H1 (cell line): ENCODE measurements around the gene CCDC178. TPM values are rescaled to one million over a fixed set of nuclear protein-coding genes. Genes with fewer than 3 reads are reported as not detected.

Experiments used
- CTCF ChIA-PET: fragments of 300-600 bp; sonication (Branson Sonifier 250); formaldehyde crosslinking; loops from one replicate; lab custom pipeline; 2021; ENCODE audit not compliant: partially characterized antibody; lab: Charles Lee
- POLR2A ChIA-PET: fragments of 300-600 bp; sonication (Branson Sonifier 250); formaldehyde crosslinking; loops from one replicate; lab custom pipeline; 2021; ENCODE audit warnings: inconsistent platforms; ENCODE audit not compliant: partially characterized antibody; lab: Charles Lee
- DNase-seq, 2 experiments: peaks; one replicate each; pipeline versions ENCODE4 v3.0.0 to v3.0.0-alpha.2; 2010 to 2022; ENCODE audit warnings: low spot score in 2 of 2, low read depth in 1 of 2, mixed read lengths in 1 of 2
- FAIRE-seq: peaks from 2 replicates; lab custom pipeline; 2011; peaks lifted over from hg19 to GRCh38; lab: Jason Lieb, UNC
- H2AFZ ChIP-seq: 2 replicates; pipeline ENCODE4 v1.8.1; 2012; ENCODE audit warnings: low read length, inconsistent platforms
- H2AK5ac ChIP-seq: 2 replicates; pipeline ENCODE4 v1.6.1; 2013; ENCODE audit warnings: low read depth, low read length
- H2BK120ac ChIP-seq: replicated peaks from 2 replicates; pipeline ENCODE3; 2013; ENCODE audit warnings: low read depth, low read length, inconsistent platforms
- H2BK12ac ChIP-seq: 2 replicates; pipeline ENCODE4 v1.6.1; 2013; ENCODE audit warnings: low read depth, low read length
- H2BK15ac ChIP-seq: 2 replicates; pipeline ENCODE4 v1.6.1; 2013; ENCODE audit warnings: low read length
- H2BK20ac ChIP-seq: 2 replicates; pipeline ENCODE4 v1.6.1; 2013; ENCODE audit warnings: low read length
- H2BK5ac ChIP-seq: 2 replicates; pipeline ENCODE4 v1.6.1; 2013; ENCODE audit warnings: low read depth, low read length
- H3K14ac ChIP-seq: 2 replicates; pipeline ENCODE4 v1.6.1; 2013; ENCODE audit warnings: inconsistent platforms; ENCODE audit not compliant: insufficient read length
- H3K18ac ChIP-seq: 2 replicates; pipeline ENCODE4 v1.6.1; 2013; ENCODE audit warnings: low read length; ENCODE audit errors: extremely low read depth
- H3K23ac ChIP-seq: 2 replicates; pipeline ENCODE4 v1.6.1; 2013; ENCODE audit warnings: inconsistent platforms; ENCODE audit not compliant: insufficient read length
- H3K23me2 ChIP-seq: 2 replicates; pipeline ENCODE4 v1.6.1; 2013; ENCODE audit warnings: low read depth, low read length
- H3K27ac ChIP-seq: 2 replicates; pipeline ENCODE4 v1.6.1; 2011; ENCODE audit warnings: low read depth, low read length, inconsistent platforms
- H3K27me3 ChIP-seq, 4 experiments: replicated peaks in 1 of 4; 1 replicate in 1 of 4; 2 replicates in 3 of 4; pipeline versions ENCODE4 v1.6.1 to v1.8.1; 2011 to 2013; ENCODE audit warnings: low read length in 3 of 4, mild to moderate bottlenecking in 3 of 4, inconsistent platforms in 2 of 4, mixed read lengths in 2 of 4, moderate library complexity in 1 of 4; ENCODE audit not compliant: control insufficient read depth in 3 of 4, insufficient read depth in 3 of 4; ENCODE audit errors: extremely low read depth in 1 of 4
- H3K36me3 ChIP-seq, 4 experiments: 2 replicates each; pipeline versions ENCODE4 v1.6.1 to v1.8.1; 2011 to 2013; ENCODE audit warnings: mild to moderate bottlenecking in 4 of 4, low read length in 3 of 4, moderate library complexity in 2 of 4, control low read depth in 1 of 4, inconsistent platforms in 1 of 4; ENCODE audit not compliant: insufficient read depth in 4 of 4, control insufficient read depth in 2 of 4
- H3K4ac ChIP-seq: replicated peaks from 2 replicates; pipeline ENCODE3; 2013; ENCODE audit warnings: low read length, low read depth, mixed read lengths, inconsistent platforms; ENCODE audit not compliant: insufficient read length
- H3K4me1 ChIP-seq, 4 experiments: replicated peaks in 1 of 4; 1 replicate in 1 of 4; 2 replicates in 3 of 4; pipeline versions ENCODE4 v1.6.1 to v1.8.1; 2011 to 2013; ENCODE audit warnings: low read length in 3 of 4, inconsistent platforms in 2 of 4, mixed read lengths in 1 of 4; ENCODE audit not compliant: insufficient read depth in 4 of 4, control insufficient read depth in 3 of 4
- H3K4me2 ChIP-seq, 2 experiments: 2 replicates each; pipeline versions ENCODE4 v1.6.1 to v1.8.1; 2011 to 2013; ENCODE audit warnings: low read depth in 2 of 2, low read length in 2 of 2, control low read depth in 1 of 2, inconsistent platforms in 1 of 2, mild to moderate bottlenecking in 1 of 2; ENCODE audit not compliant: insufficient read depth in 1 of 2
- H3K4me3 ChIP-seq, 4 experiments: fragments of 200-600, 300-600 bp in 1 of 4; sonication (generic), shearing (Covaris generic), sonication (Bioruptor Twin) in 1 of 4; 2 replicates each; pipeline versions ENCODE4 v1.5.1 to v1.8.1; 2011 to 2016; ENCODE audit warnings: low read length in 4 of 4, low read depth in 3 of 4, control low read depth in 2 of 4, inconsistent platforms in 2 of 4, mild to moderate bottlenecking in 2 of 4, mixed read lengths in 1 of 4, moderate library complexity in 1 of 4; ENCODE audit not compliant: insufficient read depth in 2 of 4; ENCODE audit errors: extremely low read depth in 1 of 4
- H3K56ac ChIP-seq: replicated peaks from 2 replicates; pipeline ENCODE3; 2013; ENCODE audit warnings: low read depth, mild to moderate bottlenecking, mixed read lengths, low read length, inconsistent platforms; ENCODE audit not compliant: insufficient read length
- H3K79me1 ChIP-seq: 2 replicates; pipeline ENCODE4 v1.6.1; 2013; ENCODE audit warnings: low read depth, low read length, control low read depth
- H3K79me2 ChIP-seq, 2 experiments: 2 replicates each; pipeline versions ENCODE4 v1.6.1 to v1.8.1; 2012 to 2013; ENCODE audit warnings: low read length in 2 of 2, mild to moderate bottlenecking in 2 of 2, inconsistent platforms in 1 of 2; ENCODE audit not compliant: insufficient read depth in 2 of 2, control insufficient read depth in 1 of 2
- H3K9ac ChIP-seq, 4 experiments: replicated peaks in 1 of 4; 1 replicate in 1 of 4; 2 replicates in 3 of 4; pipeline versions ENCODE4 v1.6.1 to v1.8.1; 2011 to 2013; ENCODE audit warnings: low read depth in 3 of 4, low read length in 3 of 4, control low read depth in 2 of 4, mild to moderate bottlenecking in 2 of 4, moderate library complexity in 2 of 4, inconsistent platforms in 1 of 4; ENCODE audit errors: extremely low read depth in 1 of 4
- H3K9me3 ChIP-seq, 2 experiments: 2 replicates each; pipeline versions ENCODE4 v1.6.1 to v1.8.1; 2012 to 2013; ENCODE audit warnings: mild to moderate bottlenecking in 2 of 2, moderate library complexity in 2 of 2, control low read depth in 1 of 2, inconsistent platforms in 1 of 2, low read depth in 1 of 2, low read length in 1 of 2, mixed read lengths in 1 of 2; ENCODE audit not compliant: insufficient read depth in 2 of 2
- H4K20me1 ChIP-seq, 2 experiments: replicated peaks in 1 of 2; 2 replicates each; pipeline versions ENCODE3 to v1.8.1; 2011 to 2013; ENCODE audit warnings: inconsistent platforms in 2 of 2, low read length in 2 of 2, mild to moderate bottlenecking in 1 of 2; ENCODE audit not compliant: insufficient read depth in 2 of 2, control insufficient read depth in 1 of 2
- H4K5ac ChIP-seq: 2 replicates; pipeline ENCODE4 v1.6.1; 2013; ENCODE audit warnings: low read length, low read depth, mixed read lengths, inconsistent platforms; ENCODE audit not compliant: insufficient read length
- H4K8ac ChIP-seq: 2 replicates; pipeline ENCODE4 v1.8.0; 2013; ENCODE audit warnings: mild to moderate bottlenecking, moderate library complexity, low read length, inconsistent platforms; ENCODE audit not compliant: insufficient read depth; ENCODE audit errors: extremely low read depth
- H4K91ac ChIP-seq: replicated peaks from 2 replicates; pipeline ENCODE3; 2013; ENCODE audit warnings: low read length, mixed read lengths, inconsistent platforms; ENCODE audit not compliant: insufficient read length
- GABPA ChIP-seq: IDR thresholded peaks from 2 replicates; pipeline ENCODE4 v1.6.1; 2011; ENCODE audit warnings: mild to moderate bottlenecking, low read length, moderate library complexity, borderline replicate concordance; ENCODE audit not compliant: insufficient read depth
- HDAC6 ChIP-seq: IDR thresholded peaks from one replicate; pipeline ENCODE4 v1.7.1; 2012; ENCODE audit warnings: low read depth, mild to moderate bottlenecking, inconsistent platforms, low read length, moderate library complexity
- KDM1A ChIP-seq: fragments of 200-600, 300-600 bp; sonication (generic); IDR thresholded peaks from 2 replicates; pipeline ENCODE4 v1.7.1; 2016; ENCODE audit warnings: mild to moderate bottlenecking, low read length, borderline replicate concordance
- NRF1 ChIP-seq: IDR thresholded peaks from 2 replicates; pipeline ENCODE4 v1.6.1; 2011; ENCODE audit warnings: mild to moderate bottlenecking, low read depth, low read length, improper control_type of control experiment
- RXRA ChIP-seq: IDR thresholded peaks from 2 replicates; pipeline ENCODE4 v1.6.1; 2011; ENCODE audit warnings: low read depth, mild to moderate bottlenecking, low read length, moderate library complexity; ENCODE audit not compliant: insufficient read depth
- SAP30 ChIP-seq: fragments of 300-600 bp; sonication (generic); IDR thresholded peaks from 2 replicates; pipeline ENCODE4 v1.7.1; 2012; ENCODE audit warnings: low read length, moderate library complexity, mild to moderate bottlenecking, inconsistent platforms; ENCODE audit not compliant: insufficient read depth, insufficient replicate concordance
- SIX5 ChIP-seq: IDR thresholded peaks from 2 replicates; pipeline ENCODE4 v1.6.1; 2011; ENCODE audit warnings: mild to moderate bottlenecking, low read depth, low read length
- TAF1 ChIP-seq: IDR thresholded peaks from 2 replicates; pipeline ENCODE4 v1.6.1; 2011; ENCODE audit warnings: mild to moderate bottlenecking, low read depth, low read length
- TEAD4 ChIP-seq: IDR thresholded peaks from 2 replicates; pipeline ENCODE4 v1.6.1; 2012; ENCODE audit warnings: low read depth, low read length, inconsistent platforms, mixed read lengths
- WGBS, 2 experiments: shearing (Covaris generic) in 1 of 2; methylation state at CpG; one replicate each; pipeline versions ENCODE4 v1.1.6 to v1.1.7; 2013 to 2015; ENCODE audit warnings: low lambda C conversion rate in 2 of 2, mixed read lengths in 2 of 2, inconsistent platforms in 1 of 2, low coverage in 1 of 2, missing lambda C conversion rate in 1 of 2; ENCODE audit not compliant: insufficient replicate concordance in 2 of 2, insufficient coverage in 1 of 2, insufficient read length in 1 of 2; ENCODE audit errors: extremely low coverage in 1 of 2, missing lambda C conversion rate in 1 of 2; 5-methylcytosine and 5-hydroxymethylcytosine counted together
- polyA plus RNA-seq, 7 experiments: library from polyadenylated mRNA; depleted of rRNA in 3 of 7; stranded (reverse) in 5 of 7; unstranded in 2 of 7; fragments of >200 nt in 5 of 7; fragments of 200-250 nt in 2 of 7; gene quantifications; 1 replicate in 5 of 7; 2 replicates in 1 of 7; 4 replicates in 1 of 7; pipeline versions ENCODE4 v1.2.1 to v1.2.3, GENCODE V29; 2011 to 2013; ENCODE audit warnings: missing spikeins in 2 of 7, mixed read lengths in 2 of 7
- total RNA-seq: library from RNA; stranded (reverse); fragmentation: NEBNext Ultra II Directional; extraction: Animal tissue kit (Norgen Biotek cat#: 25700); gene quantifications from 2 replicates; pipeline ENCODE4 v1.2.1, GENCODE V29; 2021
- TF ChIP-seq, protein P1 (sequence below): IDR thresholded peaks from 2 replicates; pipeline ENCODE4 v1.6.1; 2011; ENCODE audit warnings: low read depth, mild to moderate bottlenecking, low read length; ENCODE audit not compliant: insufficient read depth

CCDC178 gene
- total and polyA plus RNA-seq, 2 of the 8 experiments (the other 6 are each of a cell fraction or from before 2014, with no cell fraction given): not detected

DNA sequence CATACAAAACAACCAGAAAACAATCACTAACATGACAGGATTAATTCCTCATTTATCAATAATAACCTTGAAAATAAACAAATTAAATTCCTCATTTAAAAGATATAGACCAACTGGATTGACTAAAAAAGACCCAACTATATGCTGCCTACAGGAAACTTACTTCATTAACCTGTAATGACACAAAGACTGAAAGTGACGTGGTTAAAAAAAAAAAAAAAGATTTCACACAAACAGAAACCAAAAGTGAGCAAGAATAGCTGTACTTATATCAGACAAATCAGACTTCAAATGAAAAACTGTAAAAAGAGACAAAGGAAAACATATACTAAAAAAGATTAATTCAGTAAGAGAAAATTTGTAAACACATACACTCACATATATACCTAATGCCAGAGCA lies 201.2 kb downstream of the CCDC178 start:
- Histone ChIP-seq H4K91ac (no peak overlapping the region), H3K36me3 (no peaks in the 10 kb centered on the region), H3K9ac (no peak overlapping the region), H3K18ac (no peak overlapping the region), H3K4ac (no peak overlapping the region), H3K23ac (no peak overlapping the region), H3K23me2 (peaks cover 3% of the 10 kb centered on the region; the same call in 1 of the 2 replicates), H3K27ac (no peak overlapping the region), H3K56ac (no peak overlapping the region), H4K5ac (no peak overlapping the region), H4K20me1 (no peaks in the 10 kb centered on the region), H2BK120ac (no peak overlapping the region), H2BK5ac (no peak overlapping the region), H3K79me2 (no peaks in the 10 kb centered on the region), H3K4me2 (no peak overlapping the region), H3K9me3 (no peaks in the 10 kb centered on the region), H2BK20ac (no peak overlapping the region), H3K14ac (no peak overlapping the region), H2AFZ (no peak overlapping the region), H3K79me1 (no peaks in the 10 kb centered on the region), H3K27me3 (no peaks in the 10 kb centered on the region), H3K4me1 (no peaks in the 10 kb centered on the region), H2AK5ac (no peak overlapping the region), H2BK12ac (no peak overlapping the region), H4K8ac (no peak overlapping the region), H3K4me3 (no peak overlapping the region), H2BK15ac (no peak overlapping the region)
- 100% methylated on average over 1 of the region's 1 CpG; no CpG with 5 or more reads in 1 of the 2 experiments for WGBS, 2 experiments
- TF ChIP-seq SAP30 (no peak), NRF1 (no peak), KDM1A (no peak), HDAC6 (no peak), RXRA (no peak), GABPA (no peak), TEAD4 (no peak), SIX5 (no peak), TAF1 (no peak)
- TF ChIP-seq, protein P1, sequence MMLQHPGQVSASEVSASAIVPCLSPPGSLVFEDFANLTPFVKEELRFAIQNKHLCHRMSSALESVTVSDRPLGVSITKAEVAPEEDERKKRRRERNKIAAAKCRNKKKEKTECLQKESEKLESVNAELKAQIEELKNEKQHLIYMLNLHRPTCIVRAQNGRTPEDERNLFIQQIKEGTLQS: no peak
- DNase-seq (no peak), FAIRE-seq (no peak)
- POLR2A ChIA-PET: no interaction called here
- CTCF ChIA-PET: no interaction called here
